Type B pancreatic cell (in vitro differentiated cells): ENCODE data around the gene XPO6. TPM values are rescaled to one million over a fixed set of nuclear protein-coding genes. Genes with fewer than 3 reads are reported as not detected.

Source experiments
- DNase-seq: peaks from one replicate; pipeline ENCODE4 v3.0.0; 2021; ENCODE audit warnings: mixed read lengths; ENCODE audit not compliant: unreplicated experiment; ENCODE audit errors: extremely low spot score
- H3K27ac Mint-ChIP-seq: 2 replicates; pipeline ENCODE4 v1.8.0; 2021; ENCODE audit warnings: mild to moderate bottlenecking, mixed read lengths
- H3K27me3 Mint-ChIP-seq: 2 replicates; pipeline ENCODE4 v1.8.0; 2021; ENCODE audit warnings: mixed read lengths
- H3K36me3 Mint-ChIP-seq: 2 replicates; pipeline ENCODE4 v1.8.0; 2021; ENCODE audit warnings: mixed read lengths
- H3K4me1 Mint-ChIP-seq: one replicate; pipeline ENCODE4 v1.8.0; 2021; ENCODE audit warnings: mixed read lengths; ENCODE audit not compliant: unreplicated experiment
- H3K4me3 Mint-ChIP-seq: 2 replicates; pipeline ENCODE4 v1.8.0; 2021; ENCODE audit warnings: mild to moderate bottlenecking, mixed read lengths
- H3K9me3 Mint-ChIP-seq: 2 replicates; pipeline ENCODE4 v1.8.0; 2021; ENCODE audit warnings: mixed read lengths
- CTCF ChIP-seq: fragments of 200-600 bp; sonication (generic); conservative IDR thresholded peaks from 2 replicates; pipeline ENCODE4 v1.5.0; 2021; ENCODE audit warnings: antibody characterized with exemption, mild to moderate bottlenecking
- total RNA-seq: library from RNA; stranded (reverse); gene quantifications from 2 replicates; pipeline ENCODE4 v1.2.1, GENCODE V29; 2021; ENCODE audit warnings: low replicate concordance

The XPO6 gene
- total RNA-seq, 1 donor from 2014 or later: 111 TPM

GRCh38 chr16:28136751-28137434 lies 74.9 kb downstream of the XPO6 start:
- no peak for TF ChIP-seq CTCF
- no peak overlapping the region for H3K4me3 Mint-ChIP-seq
- peaks cover 46% of the 10 kb centered on the region for H3K36me3 Mint-ChIP-seq
- H3K27ac Mint-ChIP-seq: no peak overlapping the region
- no peaks in the 10 kb centered on the region for H3K9me3 Mint-ChIP-seq
- peaks cover 4% of the 10 kb centered on the region for H3K4me1 Mint-ChIP-seq
- no peak for DNase-seq
- no peaks in the 10 kb centered on the region for H3K27me3 Mint-ChIP-seq

- Mint-ChIP-seq H3K27ac (no peak overlapping the region), H3K27me3 (no peaks in the 10 kb centered on the region), H3K36me3 (peaks cover 44% of the 10 kb centered on the region), H3K4me3 (no peak overlapping the region), H3K4me1 (peaks cover 3% of the 10 kb centered on the region), H3K9me3 (no peaks in the 10 kb centered on the region)
- no peak for TF ChIP-seq CTCF
- DNase-seq: no peak
These were observed 78.1 kb downstream of the XPO6 start for GRCh38 chr16:28133666-28134065.

GRCh38 chr16:28131743-28132393 lies 79.9 kb downstream of the XPO6 start:
- H3K9me3 Mint-ChIP-seq: no peaks in the 10 kb centered on the region
- no peak overlapping the region for H3K4me3 Mint-ChIP-seq
- no peaks in the 10 kb centered on the region for H3K27me3 Mint-ChIP-seq
- no peak overlapping the region for H3K27ac Mint-ChIP-seq
- no peak for TF ChIP-seq CTCF
- H3K36me3 Mint-ChIP-seq: peaks cover 40% of the 10 kb centered on the region
- H3K4me1 Mint-ChIP-seq: no peaks in the 10 kb centered on the region
- DNase-seq: no peak

- no peaks in the 10 kb centered on the region for H3K27me3 Mint-ChIP-seq
- no peak overlapping the region for H3K27ac Mint-ChIP-seq
- TF ChIP-seq CTCF: no peak
- H3K9me3 Mint-ChIP-seq: no peaks in the 10 kb centered on the region
- H3K36me3 Mint-ChIP-seq: peaks cover 40% of the 10 kb centered on the region
- no peak for DNase-seq
- H3K4me3 Mint-ChIP-seq: no peak overlapping the region
- H3K4me1 Mint-ChIP-seq: no peaks in the 10 kb centered on the region
These were observed 80.6 kb downstream of the XPO6 start for GRCh38 chr16:28131181-28131580.

- no peak overlapping the region for H3K27ac Mint-ChIP-seq
- H3K27me3 Mint-ChIP-seq: no peaks in the 10 kb centered on the region
- H3K4me1 Mint-ChIP-seq: no peaks in the 10 kb centered on the region
- H3K9me3 Mint-ChIP-seq: no peaks in the 10 kb centered on the region
- H3K36me3 Mint-ChIP-seq: peaks cover 36% of the 10 kb centered on the region
- no peak overlapping the region for H3K4me3 Mint-ChIP-seq
- no peak for DNase-seq
- no peak for TF ChIP-seq CTCF
These were observed 81.4 kb downstream of the XPO6 start for GRCh38 chr16:28130099-28131088.
